Osteocyte (in vitro differentiated cells): ENCODE measurements around the gene C4A. TPM values are rescaled to one million over a fixed set of nuclear protein-coding genes. Genes with fewer than 3 reads are reported as not detected.
"Not testable (repeated sequence)": the region's sequence is repeated elsewhere in the genome, so short reads cannot be mapped to it uniquely, and the experiment has no call there.

Source experiments
- DNase-seq: peaks from one replicate; pipeline ENCODE4 v3.0.0; 2021; ENCODE audit warnings: mixed read lengths; ENCODE audit not compliant: unreplicated experiment; ENCODE audit errors: extremely low spot score
- H3K27ac Mint-ChIP-seq: one replicate; pipeline ENCODE4 v1.8.0; 2021; ENCODE audit warnings: mild to moderate bottlenecking, mixed read lengths; ENCODE audit not compliant: unreplicated experiment
- H3K27me3 Mint-ChIP-seq: one replicate; pipeline ENCODE4 v1.8.0; 2021; ENCODE audit warnings: mixed read lengths; ENCODE audit not compliant: unreplicated experiment
- H3K36me3 Mint-ChIP-seq: one replicate; pipeline ENCODE4 v1.8.0; 2021; ENCODE audit warnings: mixed read lengths; ENCODE audit not compliant: unreplicated experiment
- H3K4me1 Mint-ChIP-seq: one replicate; pipeline ENCODE4 v1.8.0; 2021; ENCODE audit warnings: mixed read lengths; ENCODE audit not compliant: unreplicated experiment
- H3K4me3 Mint-ChIP-seq: one replicate; pipeline ENCODE4 v1.8.0; 2021; ENCODE audit warnings: mild to moderate bottlenecking, moderate library complexity, mixed read lengths; ENCODE audit not compliant: unreplicated experiment
- H3K9me3 Mint-ChIP-seq: one replicate; pipeline ENCODE4 v1.8.0; 2021; ENCODE audit warnings: mixed read lengths; ENCODE audit not compliant: unreplicated experiment
- total RNA-seq: library from RNA; stranded (reverse); gene quantifications from 2 replicates; pipeline ENCODE4 v1.2.1, GENCODE V29; 2021

C4A gene
- total RNA-seq, 1 donor from 2014 or later = 15.2 TPM

DNA sequence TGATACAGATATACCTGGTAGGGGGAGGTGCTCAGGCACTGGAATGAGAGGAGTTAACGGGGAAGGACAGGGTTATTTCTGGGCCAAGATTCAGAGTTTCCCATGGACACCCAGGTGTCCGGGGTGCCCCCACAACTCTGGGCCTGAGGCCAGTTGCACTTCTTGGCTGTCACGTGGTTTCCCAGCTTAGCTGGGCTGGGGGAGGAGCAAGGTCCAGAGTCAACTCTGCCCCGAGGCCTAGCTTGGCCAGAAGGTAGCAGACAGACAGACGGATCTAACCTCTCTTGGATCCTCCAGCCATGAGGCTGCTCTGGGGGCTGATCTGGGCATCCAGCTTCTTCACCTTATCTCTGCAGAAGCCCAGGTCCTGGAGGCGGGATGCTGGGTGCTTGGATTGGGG, 32.7 kb downstream of the C4A start, which contains the start of gene C4B:
Gene C4B (plus strand): TSS at position 249 of the 400 bp plus-strand sequence. CDS start 51 bp downstream, at position 300.
- not testable (repeated sequence) for H3K36me3 Mint-ChIP-seq, H3K27me3 Mint-ChIP-seq, H3K27ac Mint-ChIP-seq, H3K4me1 Mint-ChIP-seq, H3K4me3 Mint-ChIP-seq, H3K9me3 Mint-ChIP-seq, DNase-seq

- not testable (repeated sequence) for H3K4me1 Mint-ChIP-seq, H3K27me3 Mint-ChIP-seq, H3K36me3 Mint-ChIP-seq, H3K4me3 Mint-ChIP-seq, DNase-seq, H3K9me3 Mint-ChIP-seq, H3K27ac Mint-ChIP-seq
Observed at GRCh38 chr6:32022100-32022499, 40.2 kb downstream of the C4A start.

DNA sequence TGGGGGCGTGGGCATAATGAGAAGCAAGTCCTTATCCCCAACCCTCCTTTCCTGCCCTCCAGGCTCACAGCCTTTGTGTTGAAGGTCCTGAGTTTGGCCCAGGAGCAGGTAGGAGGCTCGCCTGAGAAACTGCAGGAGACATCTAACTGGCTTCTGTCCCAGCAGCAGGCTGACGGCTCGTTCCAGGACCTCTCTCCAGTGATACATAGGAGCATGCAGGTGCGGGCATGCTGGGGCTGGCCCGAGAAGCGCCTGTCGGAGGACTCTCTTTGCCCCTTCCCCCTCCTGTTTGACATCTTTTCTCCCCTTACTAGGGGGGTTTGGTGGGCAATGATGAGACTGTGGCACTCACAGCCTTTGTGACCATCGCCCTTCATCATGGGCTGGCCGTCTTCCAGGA, 46.8 kb downstream of the C4A start:
- not testable (repeated sequence) for H3K9me3 Mint-ChIP-seq, H3K27ac Mint-ChIP-seq, H3K27me3 Mint-ChIP-seq, H3K36me3 Mint-ChIP-seq, H3K4me1 Mint-ChIP-seq, DNase-seq, H3K4me3 Mint-ChIP-seq

- not testable (repeated sequence) for H3K27ac Mint-ChIP-seq, DNase-seq, H3K27me3 Mint-ChIP-seq
Observed at GRCh38 chr6:32029553-32029952, 47.7 kb downstream of the C4A start.

GRCh38 chr6:32035283-32036013, 53.6 kb downstream of the C4A start:
- not testable (repeated sequence) for H3K27ac Mint-ChIP-seq, H3K4me1 Mint-ChIP-seq, H3K4me3 Mint-ChIP-seq, H3K9me3 Mint-ChIP-seq, DNase-seq, H3K36me3 Mint-ChIP-seq, H3K27me3 Mint-ChIP-seq

More at GRCh38 chr6:32029553-32029952, 47.7 kb downstream of the C4A start:
- H3K36me3 Mint-ChIP-seq, H3K9me3 Mint-ChIP-seq, H3K4me3 Mint-ChIP-seq, H3K4me1 Mint-ChIP-seq: not testable (repeated sequence)

DNA sequence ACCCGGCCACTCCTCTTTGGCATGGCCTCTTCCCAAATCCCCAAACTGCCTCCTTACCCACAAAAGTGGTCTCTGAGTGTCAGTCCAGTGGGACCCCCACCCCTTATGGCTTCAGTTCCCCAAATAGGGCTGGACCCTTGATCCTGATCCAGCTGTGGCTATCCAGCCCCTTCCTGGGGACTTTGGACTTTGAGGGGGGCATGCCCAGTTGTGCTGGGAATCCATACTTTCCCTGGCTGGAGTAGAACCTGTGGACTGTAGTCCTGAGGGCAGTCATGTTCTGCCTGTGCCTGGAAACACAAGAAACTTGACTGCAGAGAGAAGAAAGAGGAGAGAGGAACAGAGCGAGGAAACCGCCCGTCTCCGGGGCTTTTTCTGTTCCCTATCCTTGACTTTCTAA, 55.3 kb downstream of the C4A start:
- H3K27ac Mint-ChIP-seq, H3K9me3 Mint-ChIP-seq, DNase-seq, H3K36me3 Mint-ChIP-seq, H3K4me3 Mint-ChIP-seq, H3K4me1 Mint-ChIP-seq, H3K27me3 Mint-ChIP-seq: not testable (repeated sequence)

DNA sequence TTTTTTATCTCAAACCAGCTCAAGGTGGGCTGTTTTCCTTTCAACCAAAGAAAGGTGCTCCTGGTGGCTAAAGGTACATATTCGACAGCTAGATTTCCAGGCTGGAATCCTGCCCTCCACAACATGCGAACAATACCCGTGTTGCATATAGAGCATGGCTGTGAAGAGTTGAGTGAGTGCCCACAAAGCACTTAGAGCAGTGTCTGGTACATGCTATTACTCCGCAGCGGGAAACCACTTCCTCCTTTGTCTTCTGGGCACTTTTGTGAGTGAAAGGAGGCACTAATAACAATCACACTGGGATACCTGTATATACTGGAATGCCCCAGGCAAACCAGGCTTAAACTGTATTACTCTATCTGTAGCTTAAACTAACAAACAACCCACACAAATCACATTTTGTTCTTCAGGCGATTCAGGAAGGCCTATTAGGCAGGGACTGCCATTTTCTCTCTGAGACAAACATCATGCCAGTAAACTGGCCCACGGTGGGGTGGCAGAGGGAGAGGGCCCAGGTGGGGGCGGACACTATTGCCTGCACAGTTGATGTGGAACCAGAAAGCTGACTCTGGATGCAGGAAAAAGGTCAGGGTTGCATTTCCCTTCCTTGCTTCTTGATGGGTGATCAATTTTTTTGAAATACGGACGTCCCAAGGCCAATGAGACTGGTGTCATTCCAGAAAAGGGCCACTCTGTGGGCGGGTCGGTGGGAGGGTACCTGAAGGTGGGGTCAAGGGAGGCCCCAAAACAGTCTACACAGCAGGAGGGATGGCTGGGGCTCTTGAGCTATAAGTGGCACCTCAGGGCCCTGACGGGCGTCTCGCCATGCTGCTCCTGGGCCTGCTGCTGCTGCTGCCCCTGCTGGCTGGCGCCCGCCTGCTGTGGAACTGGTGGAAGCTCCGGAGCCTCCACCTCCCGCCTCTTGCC, 56.0 kb downstream of the C4A start, which contains the start of gene CYP21A2:
Gene CYP21A2 (plus strand): TSS at position 818 of the 927 bp plus-strand sequence. CDS start 8 bp downstream, at position 826.
- not testable (repeated sequence) for H3K9me3 Mint-ChIP-seq, H3K36me3 Mint-ChIP-seq, H3K27ac Mint-ChIP-seq, DNase-seq, H3K27me3 Mint-ChIP-seq, H3K4me1 Mint-ChIP-seq, H3K4me3 Mint-ChIP-seq

DNA sequence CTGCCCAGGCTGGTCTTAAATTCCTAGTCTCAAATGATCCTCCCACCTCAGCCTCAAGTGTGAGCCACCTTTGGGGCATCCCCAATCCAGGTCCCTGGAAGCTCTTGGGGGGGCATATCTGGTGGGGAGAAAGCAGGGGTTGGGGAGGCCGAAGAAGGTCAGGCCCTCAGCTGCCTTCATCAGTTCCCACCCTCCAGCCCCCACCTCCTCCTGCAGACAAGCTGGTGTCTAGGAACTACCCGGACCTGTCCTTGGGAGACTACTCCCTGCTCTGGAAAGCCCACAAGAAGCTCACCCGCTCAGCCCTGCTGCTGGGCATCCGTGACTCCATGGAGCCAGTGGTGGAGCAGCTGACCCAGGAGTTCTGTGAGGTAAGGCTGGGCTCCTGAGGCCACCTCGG, 57.0 kb downstream of the C4A start:
- H3K27ac Mint-ChIP-seq, H3K27me3 Mint-ChIP-seq, H3K9me3 Mint-ChIP-seq, H3K4me1 Mint-ChIP-seq, DNase-seq, H3K36me3 Mint-ChIP-seq, H3K4me3 Mint-ChIP-seq: not testable (repeated sequence)

DNA sequence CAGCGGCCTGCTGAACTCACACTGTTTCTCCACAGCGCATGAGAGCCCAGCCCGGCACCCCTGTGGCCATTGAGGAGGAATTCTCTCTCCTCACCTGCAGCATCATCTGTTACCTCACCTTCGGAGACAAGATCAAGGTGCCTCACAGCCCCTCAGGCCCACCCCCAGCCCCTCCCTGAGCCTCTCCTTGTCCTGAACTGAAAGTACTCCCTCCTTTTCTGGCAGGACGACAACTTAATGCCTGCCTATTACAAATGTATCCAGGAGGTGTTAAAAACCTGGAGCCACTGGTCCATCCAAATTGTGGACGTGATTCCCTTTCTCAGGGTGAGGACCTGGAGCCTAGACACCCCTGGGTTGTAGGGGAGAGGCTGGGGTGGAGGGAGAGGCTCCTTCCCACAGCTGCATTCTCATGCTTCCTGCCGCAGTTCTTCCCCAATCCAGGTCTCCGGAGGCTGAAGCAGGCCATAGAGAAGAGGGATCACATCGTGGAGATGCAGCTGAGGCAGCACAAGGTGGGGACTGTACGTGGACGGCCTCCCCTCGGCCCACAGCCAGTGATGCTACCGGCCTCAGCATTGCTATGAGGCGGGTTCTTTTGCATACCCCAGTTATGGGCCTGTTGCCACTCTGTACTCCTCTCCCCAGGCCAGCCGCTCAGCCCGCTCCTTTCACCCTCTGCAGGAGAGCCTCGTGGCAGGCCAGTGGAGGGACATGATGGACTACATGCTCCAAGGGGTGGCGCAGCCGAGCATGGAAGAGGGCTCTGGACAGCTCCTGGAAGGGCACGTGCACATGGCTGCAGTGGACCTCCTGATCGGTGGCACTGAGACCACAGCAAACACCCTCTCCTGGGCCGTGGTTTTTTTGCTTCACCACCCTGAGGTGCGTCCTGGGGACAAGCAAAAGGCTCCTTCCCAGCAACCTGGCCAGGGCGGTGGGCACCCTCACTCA, 57.7 kb downstream of the C4A start:
- not testable (repeated sequence) for H3K4me3 Mint-ChIP-seq, DNase-seq, H3K27me3 Mint-ChIP-seq, H3K9me3 Mint-ChIP-seq, H3K36me3 Mint-ChIP-seq, H3K27ac Mint-ChIP-seq, H3K4me1 Mint-ChIP-seq

- not testable (repeated sequence) for DNase-seq, H3K27ac Mint-ChIP-seq, H3K4me1 Mint-ChIP-seq, H3K36me3 Mint-ChIP-seq, H3K4me3 Mint-ChIP-seq, H3K27me3 Mint-ChIP-seq, H3K9me3 Mint-ChIP-seq
Observed at GRCh38 chr6:32040299-32041049, 58.6 kb downstream of the C4A start.

DNA sequence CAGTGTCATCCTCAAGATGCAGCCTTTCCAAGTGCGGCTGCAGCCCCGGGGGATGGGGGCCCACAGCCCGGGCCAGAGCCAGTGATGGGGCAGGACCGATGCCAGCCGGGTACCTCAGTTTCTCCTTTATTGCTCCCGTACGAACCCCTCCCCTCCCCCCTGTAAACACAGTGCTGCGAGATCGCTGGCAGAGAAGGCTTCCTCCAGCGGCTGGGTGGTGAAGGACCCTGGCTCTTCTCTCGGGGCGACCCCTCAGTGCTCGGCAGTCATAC, 59.1 kb downstream of the C4A start:
- not testable (repeated sequence) for H3K27me3 Mint-ChIP-seq, DNase-seq

More for the DNA sequence above, 59.1 kb downstream of the C4A start:
- H3K36me3 Mint-ChIP-seq, H3K4me1 Mint-ChIP-seq, H3K27ac Mint-ChIP-seq, H3K4me3 Mint-ChIP-seq, H3K9me3 Mint-ChIP-seq: not testable (repeated sequence)
